SK-N-SH treated with all-trans-retinoic acid at 6 μM for 48 hours (cell line): ENCODE results near the gene MYDGF.

ENCODE experiments used
- ATAC-seq: fragments of 200-7000 bp; cut with Tn5 transposase; 3 replicates; pipeline ENCODE4 v1.9.1; 2020; ENCODE audit warnings: mild to moderate bottlenecking, moderate library complexity
- ARNTL ChIP-seq: fragments of 450-650 bp; formaldehyde crosslinking; IDR thresholded peaks from 2 replicates; pipeline ENCODE4 v1.5.0; 2020; ENCODE audit warnings: low read depth, mild to moderate bottlenecking, moderate library complexity, borderline replicate concordance
- BACH2 ChIP-seq: fragments of 250-450 bp; sonication (Bioruptor Pico); IDR thresholded peaks from 2 replicates; pipeline ENCODE4 v1.9.0; 2021; ENCODE audit warnings: mild to moderate bottlenecking, borderline replicate concordance
- CSDC2 ChIP-seq: fragments of 250-450 bp; sonication (Bioruptor Pico); IDR thresholded peaks from 2 replicates; pipeline ENCODE4 v1.5.0; 2020; ENCODE audit warnings: mild to moderate bottlenecking, moderate library complexity
- ESRRG ChIP-seq: fragments of 250-450 bp; sonication (Bioruptor Pico); IDR thresholded peaks from 2 replicates; pipeline ENCODE4 v1.6.1; 2021; ENCODE audit warnings: mild to moderate bottlenecking
- GLIS3 ChIP-seq: fragments of 250-450 bp; sonication (Bioruptor Pico); IDR thresholded peaks from 2 replicates; pipeline ENCODE4 v1.5.0; 2020; ENCODE audit warnings: mild to moderate bottlenecking, moderate library complexity
- ISL1 ChIP-seq: fragments of 250-450 bp; sonication (Bioruptor Pico); IDR thresholded peaks from 2 replicates; pipeline ENCODE4 v2.1.2; 2022; ENCODE audit warnings: mild to moderate bottlenecking, moderate library complexity
- OSR1 ChIP-seq: fragments of 250-450 bp; sonication (Bioruptor Pico); IDR thresholded peaks from 2 replicates; pipeline ENCODE4 v1.8.0; 2022; ENCODE audit warnings: moderate library complexity, mild to moderate bottlenecking, inconsistent platforms
- PATZ1 ChIP-seq: fragments of 250-450 bp; sonication (Bioruptor Pico); IDR thresholded peaks from 2 replicates; pipeline ENCODE4 v1.8.0; 2020; ENCODE audit warnings: mild to moderate bottlenecking, moderate library complexity, borderline replicate concordance
- PPARA ChIP-seq: fragments of 250-450 bp; sonication (Bioruptor Pico); IDR thresholded peaks from 2 replicates; pipeline ENCODE4 v1.5.0; 2020; ENCODE audit warnings: mild to moderate bottlenecking, borderline replicate concordance
- RARB ChIP-seq: fragments of 250-450 bp; sonication (Bioruptor Pico); IDR thresholded peaks from 2 replicates; pipeline ENCODE4 v1.8.0; 2021; ENCODE audit warnings: mild to moderate bottlenecking, moderate library complexity
- SNAI2 ChIP-seq: fragments of 250-450 bp; sonication (Bioruptor Pico); IDR thresholded peaks from 2 replicates; pipeline ENCODE4 v1.5.0; 2020; ENCODE audit warnings: mild to moderate bottlenecking, moderate library complexity
- TCF4 ChIP-seq: fragments of 250-450 bp; sonication (Bioruptor Pico); IDR thresholded peaks from 2 replicates; pipeline ENCODE4 v1.8.0; 2021; ENCODE audit warnings: mild to moderate bottlenecking, moderate library complexity, borderline replicate concordance
- TOX ChIP-seq: fragments of 250-450 bp; sonication (Bioruptor Pico); IDR thresholded peaks from 2 replicates; pipeline ENCODE4 v1.8.0; 2021; ENCODE audit warnings: mild to moderate bottlenecking, moderate library complexity, borderline replicate concordance
- ZC3H10 ChIP-seq: fragments of 250-450 bp; sonication (Bioruptor Pico); IDR thresholded peaks from 2 replicates; pipeline ENCODE4 v1.5.1; 2021; ENCODE audit warnings: mild to moderate bottlenecking, moderate library complexity
- ZFP3 ChIP-seq: fragments of 250-450 bp; sonication (Bioruptor Pico); IDR thresholded peaks from 2 replicates; pipeline ENCODE4 v1.5.0; 2020; ENCODE audit warnings: mild to moderate bottlenecking, moderate library complexity
- ZNF565 ChIP-seq: fragments of 450-650 bp; formaldehyde crosslinking; conservative IDR thresholded peaks from 2 replicates; pipeline ENCODE4 v1.5.0; 2020; ENCODE audit warnings: low read depth, mild to moderate bottlenecking, moderate library complexity
- TF ChIP-seq, protein P1 (sequence below): fragments of 250-450 bp; sonication (Bioruptor Pico); IDR thresholded peaks from 2 replicates; pipeline ENCODE4 v1.5.1; 2021; ENCODE audit warnings: mild to moderate bottlenecking, moderate library complexity
- TF ChIP-seq, protein P2 (sequence below): fragments of 250-450 bp; sonication (Bioruptor Pico); IDR thresholded peaks from 2 replicates; pipeline ENCODE4 v1.8.0; 2021; ENCODE audit warnings: low read depth, mild to moderate bottlenecking, moderate library complexity, borderline replicate concordance
- TF ChIP-seq, protein P3 (sequence below): fragments of 250-450 bp; sonication (Bioruptor Pico); IDR thresholded peaks from 2 replicates; pipeline ENCODE4 v1.5.1; 2020; ENCODE audit warnings: low read depth, mild to moderate bottlenecking, moderate library complexity
- TF ChIP-seq, protein P4 (sequence below): fragments of 250-450 bp; sonication (Bioruptor Pico); IDR thresholded peaks from 2 replicates; pipeline ENCODE4 v1.5.0; 2020; ENCODE audit warnings: mild to moderate bottlenecking, moderate library complexity

MYDGF gene

DNA sequence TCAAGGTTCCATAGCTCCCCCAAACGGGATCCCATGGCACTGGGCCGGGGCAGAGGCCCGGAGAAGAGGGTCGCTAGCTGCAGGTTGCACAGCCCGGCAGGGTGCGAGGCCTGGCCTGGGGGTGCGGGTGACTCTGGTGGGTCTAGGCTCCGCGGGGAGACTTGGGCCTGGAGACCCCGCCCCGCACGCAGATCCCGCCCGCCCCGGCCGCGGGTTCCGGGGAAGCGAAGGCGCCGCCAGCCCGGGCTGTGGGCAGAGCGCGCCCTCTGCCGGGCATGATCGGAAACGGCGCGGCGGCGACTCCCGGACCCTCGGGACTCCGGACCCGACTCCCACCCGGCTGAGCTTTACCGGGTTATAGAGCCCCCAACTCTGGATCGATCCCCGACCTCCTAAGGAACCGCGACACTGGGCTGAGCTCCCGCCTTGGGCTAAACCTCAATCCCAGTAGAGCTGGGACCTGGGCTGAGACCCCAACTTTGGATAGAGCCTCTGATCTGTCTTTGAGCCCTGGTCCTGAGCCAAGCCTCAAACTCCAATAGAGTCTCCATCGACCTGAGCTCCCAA, 33.9 kb downstream of the MYDGF start:
- TF ChIP-seq RARB (CRISPR knock-in tag) (no peak), ISL1 (CRISPR knock-in tag) (no peak), ZFP3 (CRISPR knock-in tag) (no peak), ESRRG (no peak), ARNTL (CRISPR knock-in tag) (no peak), ZC3H10 (CRISPR knock-in tag) (no peak), CSDC2 (CRISPR knock-in tag) (no peak)
- TF ChIP-seq, protein P1, sequence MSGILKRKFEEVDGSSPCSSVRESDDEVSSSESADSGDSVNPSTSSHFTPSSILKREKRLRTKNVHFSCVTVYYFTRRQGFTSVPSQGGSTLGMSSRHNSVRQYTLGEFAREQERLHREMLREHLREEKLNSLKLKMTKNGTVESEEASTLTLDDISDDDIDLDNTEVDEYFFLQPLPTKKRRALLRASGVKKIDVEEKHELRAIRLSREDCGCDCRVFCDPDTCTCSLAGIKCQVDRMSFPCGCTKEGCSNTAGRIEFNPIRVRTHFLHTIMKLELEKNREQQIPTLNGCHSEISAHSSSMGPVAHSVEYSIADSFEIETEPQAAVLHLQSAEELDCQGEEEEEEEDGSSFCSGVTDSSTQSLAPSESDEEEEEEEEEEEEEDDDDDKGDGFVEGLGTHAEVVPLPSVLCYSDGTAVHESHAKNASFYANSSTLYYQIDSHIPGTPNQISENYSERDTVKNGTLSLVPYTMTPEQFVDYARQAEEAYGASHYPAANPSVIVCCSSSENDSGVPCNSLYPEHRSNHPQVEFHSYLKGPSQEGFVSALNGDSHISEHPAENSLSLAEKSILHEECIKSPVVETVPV (CRISPR knock-in tag) = no peak
- TF ChIP-seq, all 23 proteins: peak for 0
- peak; percentile 50 for ATAC-seq

GRCh38 chr19:4635754-4636116, 34.4 kb downstream of the MYDGF start:
- ATAC-seq = no peak
- TF ChIP-seq, protein P2, sequence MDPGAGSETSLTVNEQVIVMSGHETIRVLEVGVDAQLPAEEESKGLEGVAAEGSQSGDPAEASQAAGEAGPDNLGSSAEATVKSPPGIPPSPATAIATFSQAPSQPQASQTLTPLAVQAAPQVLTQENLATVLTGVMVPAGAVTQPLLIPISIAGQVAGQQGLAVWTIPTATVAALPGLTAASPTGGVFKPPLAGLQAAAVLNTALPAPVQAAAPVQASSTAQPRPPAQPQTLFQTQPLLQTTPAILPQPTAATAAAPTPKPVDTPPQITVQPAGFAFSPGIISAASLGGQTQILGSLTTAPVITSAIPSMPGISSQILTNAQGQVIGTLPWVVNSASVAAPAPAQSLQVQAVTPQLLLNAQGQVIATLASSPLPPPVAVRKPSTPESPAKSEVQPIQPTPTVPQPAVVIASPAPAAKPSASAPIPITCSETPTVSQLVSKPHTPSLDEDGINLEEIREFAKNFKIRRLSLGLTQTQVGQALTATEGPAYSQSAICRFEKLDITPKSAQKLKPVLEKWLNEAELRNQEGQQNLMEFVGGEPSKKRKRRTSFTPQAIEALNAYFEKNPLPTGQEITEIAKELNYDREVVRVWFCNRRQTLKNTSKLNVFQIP = no peak
- TF ChIP-seq PPARA (CRISPR knock-in tag) = no peak
- TF ChIP-seq, protein P3, sequence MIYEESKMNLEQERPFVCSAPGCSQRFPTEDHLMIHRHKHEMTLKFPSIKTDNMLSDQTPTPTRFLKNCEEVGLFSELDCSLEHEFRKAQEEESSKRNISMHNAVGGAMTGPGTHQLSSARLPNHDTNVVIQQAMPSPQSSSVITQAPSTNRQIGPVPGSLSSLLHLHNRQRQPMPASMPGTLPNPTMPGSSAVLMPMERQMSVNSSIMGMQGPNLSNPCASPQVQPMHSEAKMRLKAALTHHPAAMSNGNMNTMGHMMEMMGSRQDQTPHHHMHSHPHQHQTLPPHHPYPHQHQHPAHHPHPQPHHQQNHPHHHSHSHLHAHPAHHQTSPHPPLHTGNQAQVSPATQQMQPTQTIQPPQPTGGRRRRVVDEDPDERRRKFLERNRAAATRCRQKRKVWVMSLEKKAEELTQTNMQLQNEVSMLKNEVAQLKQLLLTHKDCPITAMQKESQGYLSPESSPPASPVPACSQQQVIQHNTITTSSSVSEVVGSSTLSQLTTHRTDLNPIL = no peak
- no peak for TF ChIP-seq TCF4
- no peak for TF ChIP-seq CSDC2 (CRISPR knock-in tag)
- TF ChIP-seq, protein P1 (CRISPR knock-in tag) = no peak
- TF ChIP-seq PATZ1 (CRISPR knock-in tag) = no peak
- TF ChIP-seq ZFP3 (CRISPR knock-in tag) = no peak
- no peak for TF ChIP-seq ZNF565 (CRISPR knock-in tag)
- TF ChIP-seq RARB (CRISPR knock-in tag) = no peak
- TF ChIP-seq, protein P4, sequence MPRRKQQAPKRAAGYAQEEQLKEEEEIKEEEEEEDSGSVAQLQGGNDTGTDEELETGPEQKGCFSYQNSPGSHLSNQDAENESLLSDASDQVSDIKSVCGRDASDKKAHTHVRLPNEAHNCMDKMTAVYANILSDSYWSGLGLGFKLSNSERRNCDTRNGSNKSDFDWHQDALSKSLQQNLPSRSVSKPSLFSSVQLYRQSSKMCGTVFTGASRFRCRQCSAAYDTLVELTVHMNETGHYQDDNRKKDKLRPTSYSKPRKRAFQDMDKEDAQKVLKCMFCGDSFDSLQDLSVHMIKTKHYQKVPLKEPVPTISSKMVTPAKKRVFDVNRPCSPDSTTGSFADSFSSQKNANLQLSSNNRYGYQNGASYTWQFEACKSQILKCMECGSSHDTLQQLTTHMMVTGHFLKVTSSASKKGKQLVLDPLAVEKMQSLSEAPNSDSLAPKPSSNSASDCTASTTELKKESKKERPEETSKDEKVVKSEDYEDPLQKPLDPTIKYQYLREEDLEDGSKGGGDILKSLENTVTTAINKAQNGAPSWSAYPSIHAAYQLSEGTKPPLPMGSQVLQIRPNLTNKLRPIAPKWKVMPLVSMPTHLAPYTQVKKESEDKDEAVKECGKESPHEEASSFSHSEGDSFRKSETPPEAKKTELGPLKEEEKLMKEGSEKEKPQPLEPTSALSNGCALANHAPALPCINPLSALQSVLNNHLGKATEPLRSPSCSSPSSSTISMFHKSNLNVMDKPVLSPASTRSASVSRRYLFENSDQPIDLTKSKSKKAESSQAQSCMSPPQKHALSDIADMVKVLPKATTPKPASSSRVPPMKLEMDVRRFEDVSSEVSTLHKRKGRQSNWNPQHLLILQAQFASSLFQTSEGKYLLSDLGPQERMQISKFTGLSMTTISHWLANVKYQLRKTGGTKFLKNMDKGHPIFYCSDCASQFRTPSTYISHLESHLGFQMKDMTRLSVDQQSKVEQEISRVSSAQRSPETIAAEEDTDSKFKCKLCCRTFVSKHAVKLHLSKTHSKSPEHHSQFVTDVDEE (CRISPR knock-in tag) = no peak
- no peak for TF ChIP-seq TOX (CRISPR knock-in tag)
- TF ChIP-seq GLIS3 (CRISPR knock-in tag) = no peak
- TF ChIP-seq SNAI2 = no peak
- TF ChIP-seq OSR1 = no peak
- TF ChIP-seq BACH2 = no peak
- TF ChIP-seq ZC3H10 (CRISPR knock-in tag) = no peak
